Colonic mucosa (tissue), 4 donors: ENCODE measurements around the gene PLCL1. TPM values are rescaled to one million over a fixed set of nuclear protein-coding genes. Genes with fewer than 3 reads are reported as not detected.

Source experiments
- DNase-seq: peaks from one replicate; pipeline ENCODE4 v3.0.0-alpha.2; 2020
- H3K27ac ChIP-seq: fragments of 200-600 bp; one replicate; pipeline ENCODE4 v1.8.0; 2021
- H3K27me3 ChIP-seq: fragments of 200-600 bp; one replicate; pipeline ENCODE4 v1.8.0; 2021
- H3K36me3 ChIP-seq: fragments of 200-600 bp; one replicate; pipeline ENCODE4 v1.8.0; 2021
- H3K4me1 ChIP-seq: fragments of 200-600 bp; one replicate; pipeline ENCODE4 v1.8.0; 2021; ENCODE audit warnings: mild to moderate bottlenecking
- H3K4me3 ChIP-seq: fragments of 200-600 bp; one replicate; pipeline ENCODE4 v1.8.0; 2021
- H3K9ac ChIP-seq, 2 donors: one replicate each; pipeline ENCODE4 v1.7.0; 2013; ENCODE audit warnings: control low read depth in 2 of 2, low read depth in 2 of 2, low read length in 2 of 2
- H3K9me3 ChIP-seq: fragments of 200-600 bp; one replicate; pipeline ENCODE4 v1.8.0; 2021
- intact Hi-C: fragments of 100-400 bp; cut with DNase I; formaldehyde crosslinking; loops from one replicate; pipeline ENCODE4 v1.14.1; 2022
- total RNA-seq, 2 donors: library from RNA; stranded (reverse); fragmentation: NEBNext Ultra II Directional in 1 of 2; extraction: Animal tissue kit (Norgen Biotek cat#: 25700) in 1 of 2; gene quantifications; one replicate each; pipeline ENCODE4 v1.2.1, GENCODE V29; 2021
- TF ChIP-seq, protein P1 (sequence below): fragments of 200-600 bp; IDR thresholded peaks from one replicate; pipeline ENCODE4 v1.8.0; 2022; ENCODE audit warnings: antibody characterized with exemption, mild to moderate bottlenecking
- donor health status: healthy.
- donor health status: DM: no; HTN: no; CAD: no.
- donor health status: DM: no; HTN: no; CAD: no.

The PLCL1 gene
- total RNA-seq, 2 donors from 2014 or later, result 0.30 to 1.3 TPM

DNA sequence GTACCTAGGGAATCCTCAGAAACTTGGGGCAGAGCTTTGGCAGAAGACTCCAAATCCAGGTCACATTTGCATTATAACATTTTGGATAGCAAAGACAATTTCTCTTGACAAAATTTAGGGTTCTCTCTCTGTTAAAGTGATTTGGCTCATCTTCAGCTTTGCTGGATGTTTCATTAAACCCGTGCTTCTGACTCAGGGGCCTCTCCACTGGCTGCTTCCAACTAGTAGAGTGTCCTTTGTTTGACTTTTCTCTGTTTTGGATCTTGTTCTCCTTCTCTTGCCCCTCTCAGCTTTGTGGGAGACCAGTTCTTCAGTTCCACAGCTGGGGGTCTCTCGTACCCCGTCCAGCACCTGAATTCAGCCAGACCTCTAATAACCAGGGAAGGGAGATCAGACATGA is 145.6 kb downstream of the PLCL1 start:
- H3K9ac ChIP-seq, result no peak overlapping the region
- H3K36me3 ChIP-seq, result no peaks in the 10 kb centered on the region
- TF ChIP-seq, protein P1, sequence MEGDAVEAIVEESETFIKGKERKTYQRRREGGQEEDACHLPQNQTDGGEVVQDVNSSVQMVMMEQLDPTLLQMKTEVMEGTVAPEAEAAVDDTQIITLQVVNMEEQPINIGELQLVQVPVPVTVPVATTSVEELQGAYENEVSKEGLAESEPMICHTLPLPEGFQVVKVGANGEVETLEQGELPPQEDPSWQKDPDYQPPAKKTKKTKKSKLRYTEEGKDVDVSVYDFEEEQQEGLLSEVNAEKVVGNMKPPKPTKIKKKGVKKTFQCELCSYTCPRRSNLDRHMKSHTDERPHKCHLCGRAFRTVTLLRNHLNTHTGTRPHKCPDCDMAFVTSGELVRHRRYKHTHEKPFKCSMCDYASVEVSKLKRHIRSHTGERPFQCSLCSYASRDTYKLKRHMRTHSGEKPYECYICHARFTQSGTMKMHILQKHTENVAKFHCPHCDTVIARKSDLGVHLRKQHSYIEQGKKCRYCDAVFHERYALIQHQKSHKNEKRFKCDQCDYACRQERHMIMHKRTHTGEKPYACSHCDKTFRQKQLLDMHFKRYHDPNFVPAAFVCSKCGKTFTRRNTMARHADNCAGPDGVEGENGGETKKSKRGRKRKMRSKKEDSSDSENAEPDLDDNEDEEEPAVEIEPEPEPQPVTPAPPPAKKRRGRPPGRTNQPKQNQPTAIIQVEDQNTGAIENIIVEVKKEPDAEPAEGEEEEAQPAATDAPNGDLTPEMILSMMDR, result no peak
- DNase-seq, result no peak
- no peaks in the 10 kb centered on the region for H3K27me3 ChIP-seq
- no peaks in the 10 kb centered on the region for H3K4me1 ChIP-seq
- no peaks in the 10 kb centered on the region for H3K9me3 ChIP-seq
- H3K4me3 ChIP-seq, result no peak overlapping the region
- H3K27ac ChIP-seq, result no peak overlapping the region
- intact Hi-C loops, result no loop called here

DNA sequence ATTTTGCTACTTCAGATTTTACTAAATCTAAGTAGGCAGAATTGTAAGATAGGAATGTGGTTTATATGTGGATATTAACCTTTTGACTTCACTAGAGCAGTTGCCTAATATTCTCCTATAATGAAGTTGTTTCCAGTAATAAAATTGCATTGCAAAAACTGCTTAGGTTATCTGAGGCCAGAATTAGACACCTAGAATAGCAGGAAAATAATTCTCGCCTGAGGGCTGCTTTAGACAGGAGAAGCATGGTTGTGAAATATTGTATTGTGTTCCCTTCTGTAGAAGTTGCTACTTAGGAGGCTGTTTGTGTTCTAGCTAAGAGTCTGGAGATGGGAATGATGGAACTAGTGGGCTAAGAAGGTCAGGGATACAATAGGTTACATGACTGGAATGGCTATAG is 146.3 kb downstream of the PLCL1 start:
- DNase-seq, result no peak
- intact Hi-C loops, result no loop called here
- H3K27ac ChIP-seq, result no peak overlapping the region
- H3K27me3 ChIP-seq, result no peaks in the 10 kb centered on the region
- TF ChIP-seq, protein P1, result no peak
- H3K4me3 ChIP-seq, result no peak overlapping the region
- no peaks in the 10 kb centered on the region for H3K4me1 ChIP-seq
- no peak overlapping the region for H3K9ac ChIP-seq
- H3K36me3 ChIP-seq, result no peaks in the 10 kb centered on the region
- H3K9me3 ChIP-seq, result no peaks in the 10 kb centered on the region

DNA sequence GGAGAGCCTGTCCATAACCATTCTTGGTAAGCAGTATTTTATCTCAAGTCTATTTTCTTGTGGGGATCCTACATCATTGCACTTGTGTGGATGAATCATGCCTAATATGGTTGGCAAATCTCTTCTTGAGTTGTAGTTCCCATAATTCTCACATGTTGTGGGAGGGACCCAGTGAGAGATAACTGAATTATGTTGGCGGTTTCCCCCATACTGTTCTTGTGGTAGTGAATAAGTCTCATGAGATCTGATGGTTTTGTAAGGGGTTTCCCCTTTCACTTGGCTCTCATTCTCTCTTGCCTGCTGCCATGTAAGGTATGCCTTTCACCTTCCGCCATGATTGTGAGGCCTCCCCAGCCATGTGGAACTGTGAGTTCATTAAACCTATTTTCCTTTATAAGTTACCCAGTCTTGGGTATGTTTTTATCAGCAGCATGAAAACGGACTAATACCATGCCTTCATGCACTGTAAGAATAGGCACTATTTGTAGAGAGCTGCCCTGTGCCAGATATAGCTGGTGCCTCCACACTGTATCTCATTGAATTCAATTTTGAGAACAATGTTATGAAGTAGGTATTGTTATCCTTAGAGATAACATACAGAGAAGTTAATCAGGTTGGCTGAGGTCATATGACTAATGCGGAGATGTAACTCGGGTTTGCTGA is 148.3 kb downstream of the PLCL1 start:
- no peaks in the 10 kb centered on the region for H3K27me3 ChIP-seq
- TF ChIP-seq, protein P1, result no peak
- H3K4me3 ChIP-seq, result no peak overlapping the region
- no peaks in the 10 kb centered on the region for H3K36me3 ChIP-seq
- intact Hi-C loops, result no loop called here
- H3K27ac ChIP-seq, result no peak overlapping the region
- no peaks in the 10 kb centered on the region for H3K4me1 ChIP-seq
- H3K9me3 ChIP-seq, result no peaks in the 10 kb centered on the region
- no peak overlapping the region for H3K9ac ChIP-seq
- DNase-seq, result no peak

DNA sequence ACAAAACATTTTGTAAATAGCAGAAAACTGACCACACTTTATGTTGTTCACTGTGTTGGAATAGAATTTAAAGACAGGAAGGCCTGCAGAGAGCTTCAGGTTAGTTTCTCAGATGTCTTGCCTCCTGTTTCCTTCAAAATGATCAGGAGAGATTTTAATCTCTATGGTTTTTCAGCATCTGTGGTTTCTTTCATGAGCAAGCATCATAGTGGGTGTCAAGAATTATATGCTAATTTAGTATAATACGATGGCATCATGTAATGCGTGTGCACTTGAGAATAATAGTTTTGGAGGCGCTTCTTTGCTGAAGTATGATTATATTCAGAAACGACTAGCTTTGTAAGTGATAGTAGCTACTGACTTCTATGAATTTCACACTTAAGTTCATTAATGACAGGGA is 149.9 kb downstream of the PLCL1 start:
- H3K4me1 ChIP-seq, result no peaks in the 10 kb centered on the region
- intact Hi-C loops, result no loop called here
- H3K27ac ChIP-seq, result no peak overlapping the region
- DNase-seq, result no peak
- no peak overlapping the region for H3K9ac ChIP-seq
- no peaks in the 10 kb centered on the region for H3K9me3 ChIP-seq
- H3K27me3 ChIP-seq, result no peaks in the 10 kb centered on the region
- no peak overlapping the region for H3K4me3 ChIP-seq
- TF ChIP-seq, protein P1, result no peak
- no peaks in the 10 kb centered on the region for H3K36me3 ChIP-seq

DNA sequence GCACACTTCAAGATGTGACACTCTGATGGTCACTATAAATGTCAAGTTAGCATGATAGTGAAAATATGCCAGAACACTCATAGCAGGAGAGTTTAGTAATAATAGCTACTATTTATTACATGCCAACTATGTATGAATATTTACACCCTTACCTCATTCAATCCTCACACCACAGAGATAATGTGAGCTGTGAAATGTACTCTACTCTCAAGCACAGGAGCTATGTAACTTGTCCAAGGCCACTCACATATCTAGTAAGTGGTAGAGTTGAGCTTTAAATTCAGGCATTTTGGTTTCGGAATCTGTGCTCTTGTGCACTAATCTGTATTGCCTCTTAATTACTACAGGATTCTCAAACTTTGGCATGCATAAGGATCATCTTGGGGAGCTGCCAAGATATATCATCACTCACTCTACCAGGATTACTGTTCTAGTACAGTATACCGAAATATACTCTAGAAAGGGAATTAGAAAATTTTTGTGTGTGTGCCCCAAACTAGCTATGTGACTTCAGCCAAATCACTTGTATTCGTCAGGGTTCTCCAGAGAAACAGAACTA is 154.3 kb downstream of the PLCL1 start:
- TF ChIP-seq, protein P1, result no peak
- Histone ChIP-seq H3K9ac (no peak overlapping the region), H3K4me1 (no peaks in the 10 kb centered on the region), H3K4me3 (no peak overlapping the region), H3K27ac (no peak overlapping the region), H3K9me3 (no peaks in the 10 kb centered on the region), H3K36me3 (no peaks in the 10 kb centered on the region), H3K27me3 (no peaks in the 10 kb centered on the region)
- no peak for DNase-seq
- intact Hi-C loops, result no loop called here
